HCT116 (cell line): ENCODE results near the gene APOB. TPM values are rescaled to one million over a fixed set of nuclear protein-coding genes. Genes with fewer than 3 reads are reported as not detected.

Source experiments
- ATAC-seq: fragments of 200-7000 bp; cut with Tn5 transposase; 2 replicates; pipeline ENCODE4 v1.9.1; 2020; ENCODE audit warnings: mild to moderate bottlenecking, moderate library complexity
- BruUV-seq: library from RNA; stranded (reverse); fragments of 400-500 nt; replicated peaks from 2 replicates; lab custom pipeline; 2021; lab: Mats Ljungman, UMichigan
- CTCF ChIA-PET: fragments of 300-600 bp; sonication (Branson Sonifier 250); formaldehyde crosslinking; loops from one replicate; lab custom pipeline; 2021; ENCODE audit warnings: antibody characterized with exemption; lab: Charles Lee
- POLR2A ChIA-PET: fragments of 300-600, 350-600 bp; sonication (Branson Sonifier 250); formaldehyde crosslinking; loops from one replicate; lab custom pipeline; 2021; ENCODE audit warnings: antibody characterized with exemption; lab: Charles Lee
- RAD21 ChIA-PET, 2 experiments: fragments of 300-600 bp; sonication (Branson Sonifier 250); formaldehyde crosslinking; loops; one replicate each; lab custom pipeline; 2023; ENCODE audit warnings: low total read pairs in 2 of 2; ENCODE audit not compliant: uncharacterized antibody in 2 of 2, unreplicated experiment in 2 of 2, low non-redundant PET in 1 of 2; lab: Charles Lee
- DNase-seq: peaks from one replicate; pipeline ENCODE4 v3.0.0-alpha.2; 2010; ENCODE audit warnings: low read depth, low spot score
- H2AFZ ChIP-seq: fragments of 200-600 bp; shearing (Covaris generic), sonication (generic); 2 replicates; pipeline ENCODE4 v1.6.1; 2017; ENCODE audit warnings: low read depth, mixed run types, mixed read lengths, antibody characterized with exemption, low read length; ENCODE audit not compliant: poor library complexity, severe bottlenecking
- H3K27ac ChIP-seq: 2 replicates; pipeline ENCODE4 v1.5.1; 2012; ENCODE audit warnings: low read depth, low read length
- H3K27me3 ChIP-seq: fragments of 200-600 bp; sonication (generic); 2 replicates; pipeline ENCODE4 v1.6.1; 2016; ENCODE audit warnings: mixed run types, low read length, mixed read lengths; ENCODE audit not compliant: insufficient read depth
- H3K36me3 ChIP-seq, 2 experiments: fragments of 200-500 bp in 1 of 2; fragments of 200-600 bp in 1 of 2; sonication (Bioruptor generic) in 1 of 2; sonication (generic) in 1 of 2; 2 replicates each; pipeline versions ENCODE4 v1.5.1 to v1.6.1; 2014 to 2016; ENCODE audit warnings: low read length in 2 of 2, inconsistent platforms in 1 of 2, mixed read lengths in 1 of 2, mixed run types in 1 of 2; ENCODE audit not compliant: insufficient read depth in 2 of 2, control insufficient read depth in 1 of 2
- H3K4me1 ChIP-seq, 2 experiments: fragments of 200-600 bp in 1 of 2; sonication (generic) in 1 of 2; 2 replicates each; pipeline versions ENCODE4 v1.5.1 to v1.6.1; 2012 to 2017; ENCODE audit warnings: low read length in 2 of 2, inconsistent platforms in 1 of 2, mild to moderate bottlenecking in 1 of 2, mixed read lengths in 1 of 2, mixed run types in 1 of 2, moderate library complexity in 1 of 2; ENCODE audit not compliant: insufficient read depth in 2 of 2, control insufficient read depth in 1 of 2
- H3K4me2 ChIP-seq: fragments of 200-600 bp; sonication (generic); 2 replicates; pipeline ENCODE4 v1.6.1; 2017; ENCODE audit warnings: mixed run types, low read length, mixed read lengths
- H3K4me3 ChIP-seq, 2 experiments: fragments of 200-600 bp in 1 of 2; sonication (generic) in 1 of 2; replicated peaks in 1 of 2; 2 replicates each; pipeline ENCODE4 v1.5.1; 2011 to 2016; ENCODE audit warnings: low read length in 2 of 2, control low read depth in 1 of 2, low read depth in 1 of 2, mild to moderate bottlenecking in 1 of 2, mixed read lengths in 1 of 2, mixed run types in 1 of 2
- H3K79me2 ChIP-seq: fragments of 200-600 bp; sonication (generic); 2 replicates; pipeline ENCODE4 v1.6.1; 2017; ENCODE audit warnings: mild to moderate bottlenecking, mixed run types, low read length, moderate library complexity, mixed read lengths; ENCODE audit not compliant: insufficient read depth
- H3K9ac ChIP-seq: fragments of 200-600 bp; sonication (generic); 2 replicates; pipeline ENCODE4 v1.6.1; 2016; ENCODE audit warnings: low read length, mixed read lengths
- H3K9me2 ChIP-seq: fragments of 200-600 bp; sonication (generic), shearing (Covaris generic); 2 replicates; pipeline ENCODE4 v1.6.1; 2017; ENCODE audit warnings: mixed run types, mild to moderate bottlenecking, moderate library complexity; ENCODE audit not compliant: insufficient read depth
- H3K9me3 ChIP-seq, 2 experiments: fragments of 200-500 bp in 1 of 2; fragments of 200-600 bp in 1 of 2; sonication (Bioruptor generic) in 1 of 2; sonication (generic) in 1 of 2; 2 replicates each; pipeline ENCODE4 v1.6.1; 2014 to 2017; ENCODE audit warnings: low read length in 2 of 2, mixed read lengths in 2 of 2, inconsistent platforms in 1 of 2, low read depth in 1 of 2, mild to moderate bottlenecking in 1 of 2, mixed run types in 1 of 2, moderate library complexity in 1 of 2; ENCODE audit not compliant: control insufficient read depth in 1 of 2, insufficient read depth in 1 of 2
- H4K20me1 ChIP-seq: fragments of 200-600 bp; sonication (generic), shearing (Covaris generic); 2 replicates; pipeline ENCODE4 v1.6.1; 2017; ENCODE audit warnings: mixed run types, mild to moderate bottlenecking, moderate library complexity; ENCODE audit not compliant: insufficient read depth
- ATF3 ChIP-seq: IDR thresholded peaks from 2 replicates; pipeline ENCODE4 v1.6.1; 2012
- CBX3 ChIP-seq: IDR thresholded peaks from 2 replicates; pipeline ENCODE4 v1.6.1; 2012; ENCODE audit warnings: low read depth
- CEBPB ChIP-seq: IDR thresholded peaks from 2 replicates; pipeline ENCODE4 v1.6.1; 2012; ENCODE audit warnings: low read depth
- CTCF ChIP-seq, 3 experiments: fragments of 200-600 bp in 1 of 3; sonication (generic) in 1 of 3; IDR thresholded peaks in 2 of 3; conservative IDR thresholded peaks in 1 of 3; 2 replicates each; pipeline ENCODE4 v1.5.1; 2012 to 2017; ENCODE audit warnings: low read depth in 2 of 3, low read length in 2 of 3, antibody characterized with exemption in 1 of 3, borderline replicate concordance in 1 of 3, control low read depth in 1 of 3, mild to moderate bottlenecking in 1 of 3, mixed read lengths in 1 of 3, mixed run types in 1 of 3, moderate library complexity in 1 of 3; ENCODE audit not compliant: insufficient read depth in 1 of 3
- EGR1 ChIP-seq: IDR thresholded peaks from 2 replicates; pipeline ENCODE4 v1.6.1; 2012; ENCODE audit warnings: low read depth
- ELF1 ChIP-seq: IDR thresholded peaks from 2 replicates; pipeline ENCODE4 v1.6.1; 2012; ENCODE audit warnings: low read depth, borderline replicate concordance
- EZH2 ChIP-seq: fragments of 200-600 bp; sonication (generic); IDR thresholded peaks from 2 replicates; pipeline ENCODE4 v1.6.1; 2017; ENCODE audit warnings: antibody characterized with exemption, mixed run types
- EZH2phosphoT487 ChIP-seq: fragments of 200-600 bp; IDR thresholded peaks from 2 replicates; pipeline ENCODE4 v1.6.1; 2018; ENCODE audit warnings: antibody characterized with exemption, borderline replicate concordance
- FOSL1 ChIP-seq: IDR thresholded peaks from 2 replicates; pipeline ENCODE4 v1.6.1; 2012; ENCODE audit warnings: low read depth
- MAX ChIP-seq: IDR thresholded peaks from 2 replicates; pipeline ENCODE4 v1.6.1; 2012
- POLR2A ChIP-seq: IDR thresholded peaks from 2 replicates; pipeline ENCODE4 v1.7.0; 2011; ENCODE audit warnings: borderline replicate concordance; ENCODE audit not compliant: insufficient read depth, insufficient read length; ENCODE audit errors: extremely low read depth
- RAD21 ChIP-seq: IDR thresholded peaks from 2 replicates; pipeline ENCODE4 v1.6.1; 2012; ENCODE audit warnings: low read depth, mild to moderate bottlenecking
- REST ChIP-seq: IDR thresholded peaks from 2 replicates; pipeline ENCODE4 v1.6.1; 2012; ENCODE audit warnings: low read depth
- SIN3A ChIP-seq: IDR thresholded peaks from 2 replicates; pipeline ENCODE4 v1.6.1; 2012; ENCODE audit warnings: low read depth
- SP1 ChIP-seq: IDR thresholded peaks from 2 replicates; pipeline ENCODE4 v1.6.1; 2012; ENCODE audit warnings: low read depth
- SRF ChIP-seq: IDR thresholded peaks from 2 replicates; pipeline ENCODE4 v1.6.1; 2012; ENCODE audit warnings: low read depth
- TCF7L2 ChIP-seq: IDR thresholded peaks from 2 replicates; pipeline ENCODE4 v1.7.0; 2011; ENCODE audit warnings: borderline replicate concordance, inconsistent platforms; ENCODE audit not compliant: insufficient read depth, insufficient read length; ENCODE audit errors: extremely low read depth
- YY1 ChIP-seq: IDR thresholded peaks from 2 replicates; pipeline ENCODE4 v1.6.1; 2011; ENCODE audit warnings: low read length, low read depth, moderate library complexity, mild to moderate bottlenecking; ENCODE audit not compliant: insufficient replicate concordance; ENCODE audit errors: extremely low read depth
- ZFX ChIP-seq: fragments of 450-650 bp; IDR thresholded peaks from 2 replicates; pipeline ENCODE4 v1.6.1; 2017
- ZNF274 ChIP-seq: fragments of 200-500 bp; sonication (Bioruptor generic); IDR thresholded peaks from 2 replicates; pipeline ENCODE4 v1.6.1; 2014; ENCODE audit warnings: mild to moderate bottlenecking, low read depth, low read length, inconsistent platforms
- intact Hi-C: fragments of 100-400 bp; cut with micrococcal nuclease; formaldehyde crosslinking; loops from 2 replicates; pipeline ENCODE4 v1.10.0; 2022
- total RNA-seq: library from RNA; stranded (reverse); gene quantifications from one replicate; pipeline ENCODE4 v1.2.1, GENCODE V29; 2021; ENCODE audit not compliant: unreplicated experiment

The APOB gene
- total RNA-seq, 1 experiment from 2014 or later = 1.6 TPM

- TF ChIP-seq REST (no peak), ATF3 (no peak), EZH2 (no peak), TCF7L2 (no peak), MAX (no peak), ZFX (no peak), SRF (no peak)
These were observed 32.9 kb downstream of the APOB start (continued) for GRCh38 chr2:21010813-21011439.

- no peak for DNase-seq
- no TSS peak for BruUV-seq
- no peaks in the 10 kb centered on the region for H3K9me3 ChIP-seq
- no peak overlapping the region for H3K4me2 ChIP-seq
- H3K27me3 ChIP-seq = peaks cover 67% of the 10 kb centered on the region
- RAD21 ChIA-PET = no interaction called here
- H3K9me2 ChIP-seq = no peaks in the 10 kb centered on the region; the same call in 1 of the 2 replicates
- ATAC-seq = no peak
- POLR2A ChIA-PET = no interaction called here
- intact Hi-C loops = no loop called here
- no peak overlapping the region for H3K4me3 ChIP-seq
- no peak overlapping the region for H3K27ac ChIP-seq
- no peaks in the 10 kb centered on the region for H4K20me1 ChIP-seq
- H3K4me1 ChIP-seq = no peaks in the 10 kb centered on the region
- no peaks in the 10 kb centered on the region for H3K36me3 ChIP-seq
- no peaks in the 10 kb centered on the region for H3K79me2 ChIP-seq
- CTCF ChIA-PET = no interaction called here
- H3K9ac ChIP-seq = no peak overlapping the region
- no peak overlapping the region for H2AFZ ChIP-seq
- TF ChIP-seq SIN3A = no peak
- no peak for TF ChIP-seq ATF3
- no peak for TF ChIP-seq MAX
- no peak for TF ChIP-seq EZH2phosphoT487
- no peak for TF ChIP-seq POLR2A
- no peak for TF ChIP-seq RAD21
- TF ChIP-seq CTCF (IDR thresholded peaks at IDR 0.05 in 2 of 3, conservative IDR thresholded peaks at IDR 0.05 in 1 of 3; ENCODE audit: borderline replicate concordance in 1 of 3, insufficient read depth in 1 of 3, low read depth in 2 of 3, low read length in 2 of 3) = no peak
- TF ChIP-seq EGR1 = no peak
- no peak for TF ChIP-seq YY1
- TF ChIP-seq ZFX = no peak
- no peak for TF ChIP-seq SP1
- no peak for TF ChIP-seq EZH2
- TF ChIP-seq ZNF274 = no peak
- TF ChIP-seq FOSL1 = no peak
- no peak for TF ChIP-seq CEBPB
- TF ChIP-seq CBX3 = no peak
- TF ChIP-seq ELF1 = no peak
These were observed 34.1 kb downstream of the APOB start for GRCh38 chr2:21009662-21010225.
